Fibroblast of skin of left biceps (primary cell): Measurements from ENCODE around the gene TLR6.

ENCODE experiments used
- DNase-seq, 2 experiments: peaks; one replicate each; pipeline ENCODE4 v3.0.0-alpha.2; 2013; ENCODE audit warnings: low read depth in 2 of 2

The TLR6 gene, protein sequence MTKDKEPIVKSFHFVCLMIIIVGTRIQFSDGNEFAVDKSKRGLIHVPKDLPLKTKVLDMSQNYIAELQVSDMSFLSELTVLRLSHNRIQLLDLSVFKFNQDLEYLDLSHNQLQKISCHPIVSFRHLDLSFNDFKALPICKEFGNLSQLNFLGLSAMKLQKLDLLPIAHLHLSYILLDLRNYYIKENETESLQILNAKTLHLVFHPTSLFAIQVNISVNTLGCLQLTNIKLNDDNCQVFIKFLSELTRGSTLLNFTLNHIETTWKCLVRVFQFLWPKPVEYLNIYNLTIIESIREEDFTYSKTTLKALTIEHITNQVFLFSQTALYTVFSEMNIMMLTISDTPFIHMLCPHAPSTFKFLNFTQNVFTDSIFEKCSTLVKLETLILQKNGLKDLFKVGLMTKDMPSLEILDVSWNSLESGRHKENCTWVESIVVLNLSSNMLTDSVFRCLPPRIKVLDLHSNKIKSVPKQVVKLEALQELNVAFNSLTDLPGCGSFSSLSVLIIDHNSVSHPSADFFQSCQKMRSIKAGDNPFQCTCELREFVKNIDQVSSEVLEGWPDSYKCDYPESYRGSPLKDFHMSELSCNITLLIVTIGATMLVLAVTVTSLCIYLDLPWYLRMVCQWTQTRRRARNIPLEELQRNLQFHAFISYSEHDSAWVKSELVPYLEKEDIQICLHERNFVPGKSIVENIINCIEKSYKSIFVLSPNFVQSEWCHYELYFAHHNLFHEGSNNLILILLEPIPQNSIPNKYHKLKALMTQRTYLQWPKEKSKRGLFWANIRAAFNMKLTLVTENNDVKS

DNA sequence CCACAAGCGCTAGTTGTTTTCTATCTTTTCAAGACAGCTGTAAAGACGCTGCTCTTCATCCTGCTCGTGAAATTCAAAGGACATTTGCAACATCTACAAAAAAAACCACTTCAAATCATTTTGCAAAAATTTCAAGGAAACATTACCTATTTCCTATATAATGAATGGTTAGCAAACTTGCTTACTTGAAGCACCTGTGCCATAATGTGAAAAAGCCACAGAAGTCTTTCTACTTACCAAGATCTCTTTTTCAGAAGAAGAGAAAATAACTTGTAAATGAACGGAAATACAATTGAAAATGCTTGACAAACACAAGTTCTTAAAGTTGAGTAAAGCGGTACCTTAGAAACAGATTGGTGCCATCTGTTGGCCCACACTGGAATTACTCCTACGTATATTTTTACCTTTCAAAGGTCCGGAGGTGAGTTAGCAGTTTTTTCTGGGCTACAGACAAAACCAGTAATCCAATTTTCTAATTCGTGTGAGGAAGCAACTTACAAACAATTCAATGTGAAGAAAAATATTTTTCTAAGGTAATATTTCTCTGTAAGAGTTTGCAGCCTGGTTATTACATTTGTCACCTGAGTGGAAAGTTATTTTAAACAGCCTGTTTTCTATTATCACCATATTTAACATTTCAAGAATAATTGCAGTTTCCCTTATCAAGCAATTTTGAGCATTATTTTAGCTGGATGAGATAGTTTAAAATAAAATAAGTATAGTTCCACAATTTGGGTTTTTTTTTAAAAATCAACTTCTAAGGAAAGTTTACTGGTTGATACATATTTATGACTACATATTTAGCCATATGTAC, at the start of gene TLR6:
Gene TLR6, minus strand, starts transcription at position 294 of the 814 bp plus-strand sequence. CDS start 27,344 bp downstream, outside the sequence.
- no peak for DNase-seq

GRCh38 chr4:38905652-38906385, 49.2 kb upstream of the TLR6 start:
- DNase-seq: no peak

- no peak for DNase-seq
Observed at GRCh38 chr4:38904682-38905081, 48.1 kb upstream of the TLR6 start.

DNA sequence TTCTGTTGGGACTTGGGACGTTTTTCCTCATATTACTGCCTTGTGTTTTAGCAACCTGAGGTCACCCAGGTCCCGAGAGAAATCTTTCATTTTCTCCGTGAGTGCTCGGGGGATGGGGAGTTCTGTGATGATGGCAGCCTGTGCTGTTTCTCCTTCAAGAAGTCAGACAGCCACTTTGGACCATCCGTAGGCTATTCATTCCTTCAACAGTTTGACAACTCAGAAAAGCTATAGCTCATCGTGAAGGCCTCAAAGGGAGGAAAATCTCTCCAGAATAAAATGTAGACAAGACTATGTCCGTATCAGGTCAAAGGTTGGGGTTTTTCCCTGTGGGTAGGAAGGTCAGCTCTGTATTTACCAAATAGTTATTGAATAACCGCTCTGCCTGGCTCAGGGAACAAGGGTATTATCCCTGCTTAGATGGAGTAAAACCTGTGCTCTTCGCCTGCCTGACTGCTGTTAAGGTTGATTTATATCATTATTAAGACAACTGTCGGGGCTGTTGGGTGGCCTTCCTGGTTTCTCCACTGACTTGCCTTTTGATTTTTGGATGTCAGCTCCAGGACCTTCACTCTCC, 47.6 kb upstream of the TLR6 start:
- no peak for DNase-seq

DNA sequence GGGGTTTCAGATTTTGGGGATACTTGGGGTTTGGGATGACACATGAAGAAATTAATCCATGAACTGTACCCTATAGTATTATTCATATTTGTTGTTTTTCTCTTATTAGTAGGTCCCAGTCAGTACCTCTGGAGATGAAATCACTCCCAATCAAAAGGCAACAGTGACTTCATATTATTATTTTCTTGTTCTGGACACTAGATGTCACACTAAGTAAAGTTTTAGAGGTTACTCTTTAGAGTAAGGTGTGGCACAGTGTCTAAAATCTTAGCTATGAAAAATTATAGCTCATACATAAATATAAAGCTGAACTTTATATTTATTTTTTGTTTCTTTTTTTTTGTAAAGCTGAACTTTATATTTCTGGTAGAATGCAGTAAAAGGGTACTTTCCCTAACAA, 46.1 kb upstream of the TLR6 start:
- DNase-seq: no peak

DNA sequence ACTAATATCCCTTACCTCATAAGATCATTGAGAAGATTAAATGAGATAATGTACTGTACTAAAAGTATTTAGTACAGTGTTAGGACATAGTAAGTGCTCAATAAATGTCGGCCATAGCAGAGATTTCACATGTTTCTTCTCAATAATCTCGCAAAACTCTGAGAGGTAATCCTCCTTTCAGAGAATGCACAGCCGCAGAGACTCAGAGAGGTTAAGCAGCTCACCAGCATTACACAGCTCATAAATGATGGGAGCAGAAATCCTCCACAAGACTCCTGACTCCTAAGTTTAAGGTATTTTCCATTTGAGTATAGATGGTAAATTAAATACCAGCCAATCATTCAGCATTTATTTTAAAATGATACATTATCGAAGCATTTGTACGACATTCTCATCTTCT, 45.6 kb upstream of the TLR6 start:
- DNase-seq: no peak

DNA sequence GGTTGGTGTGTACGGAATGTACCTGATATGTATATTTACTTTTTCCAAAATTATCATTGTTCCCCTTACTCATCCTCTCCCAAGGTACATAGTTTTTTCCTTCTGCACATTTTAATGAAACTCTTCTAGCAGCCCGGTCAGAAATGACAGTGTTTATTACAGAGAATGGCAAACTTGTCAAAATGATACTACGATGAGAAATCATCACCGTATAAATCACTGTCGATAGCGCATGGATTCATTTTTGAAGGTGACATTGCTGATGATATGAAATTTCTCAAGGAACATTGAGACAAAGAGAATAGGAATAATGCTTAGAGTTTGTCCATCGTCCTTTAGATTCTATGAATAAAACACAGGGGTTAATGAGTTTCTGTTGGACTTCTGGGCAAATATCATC, 41.6 kb upstream of the TLR6 start:
- DNase-seq: no peak

GRCh38 chr4:38896940-38897339, 40.3 kb upstream of the TLR6 start:
- no peak for DNase-seq

- DNase-seq: no peak
Observed at GRCh38 chr4:38894322-38894982, 37.8 kb upstream of the TLR6 start.

- DNase-seq: no peak
Observed at GRCh38 chr4:38891051-38891983, 34.7 kb upstream of the TLR6 start.

DNA sequence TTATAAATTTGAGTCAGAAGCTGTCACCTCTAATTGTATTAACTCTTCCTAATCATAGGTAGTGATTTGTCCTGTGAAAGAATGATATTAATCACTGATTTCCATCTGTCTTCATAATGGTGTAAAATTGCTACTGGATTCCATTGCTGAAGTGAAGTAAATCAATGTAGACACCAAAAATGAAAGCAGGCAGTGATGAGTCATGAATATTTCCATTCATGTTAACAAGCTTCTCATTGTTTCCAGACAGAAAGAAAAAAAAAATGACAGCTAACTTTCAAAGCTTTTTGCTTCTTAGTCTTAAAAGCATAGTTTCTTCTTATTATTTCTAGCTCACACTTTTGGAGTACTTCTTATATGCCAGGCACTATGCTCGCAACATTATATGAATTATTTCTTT, 32.5 kb upstream of the TLR6 start:
- DNase-seq: peak; percentile 74 to 78

DNA sequence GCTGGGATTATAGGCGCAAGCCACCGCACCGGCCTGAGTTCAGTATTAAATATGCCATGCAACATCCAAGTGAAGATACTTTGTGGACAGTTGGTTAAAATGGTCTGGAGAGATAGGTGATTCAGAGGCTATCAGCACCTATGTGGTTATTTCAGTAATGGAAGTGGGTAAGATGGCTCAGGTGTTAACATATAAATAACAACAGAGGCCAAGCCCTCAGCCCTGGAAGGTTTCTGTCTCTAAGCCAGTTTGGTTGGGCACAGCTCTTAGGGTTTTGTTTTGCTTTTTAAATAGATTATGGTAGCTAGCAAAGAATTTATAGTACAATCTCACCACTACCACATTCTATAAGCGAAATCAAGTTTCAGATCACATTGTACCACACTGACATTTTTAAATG, 27.6 kb upstream of the TLR6 start:
- no peak for DNase-seq

DNA sequence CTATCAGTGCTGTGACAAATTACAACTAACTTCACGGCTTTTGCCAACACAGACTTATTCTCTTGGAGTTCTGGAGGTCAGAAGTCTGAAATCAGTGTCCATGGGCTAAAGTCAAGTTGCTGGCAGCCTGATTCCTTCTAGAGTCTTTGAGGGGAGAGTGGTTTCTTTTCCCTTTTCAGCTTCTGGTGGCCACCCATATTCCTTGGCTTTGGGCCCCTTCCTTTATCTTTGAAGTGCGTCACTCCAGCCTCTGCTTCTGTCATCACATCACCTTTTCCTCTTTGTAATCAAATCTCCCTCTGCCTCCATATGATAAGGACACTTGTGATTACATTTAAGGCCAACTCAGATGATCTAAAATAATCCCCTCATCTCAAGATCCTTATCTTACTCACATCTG, 20.0 kb upstream of the TLR6 start:
- DNase-seq: no peak

DNA sequence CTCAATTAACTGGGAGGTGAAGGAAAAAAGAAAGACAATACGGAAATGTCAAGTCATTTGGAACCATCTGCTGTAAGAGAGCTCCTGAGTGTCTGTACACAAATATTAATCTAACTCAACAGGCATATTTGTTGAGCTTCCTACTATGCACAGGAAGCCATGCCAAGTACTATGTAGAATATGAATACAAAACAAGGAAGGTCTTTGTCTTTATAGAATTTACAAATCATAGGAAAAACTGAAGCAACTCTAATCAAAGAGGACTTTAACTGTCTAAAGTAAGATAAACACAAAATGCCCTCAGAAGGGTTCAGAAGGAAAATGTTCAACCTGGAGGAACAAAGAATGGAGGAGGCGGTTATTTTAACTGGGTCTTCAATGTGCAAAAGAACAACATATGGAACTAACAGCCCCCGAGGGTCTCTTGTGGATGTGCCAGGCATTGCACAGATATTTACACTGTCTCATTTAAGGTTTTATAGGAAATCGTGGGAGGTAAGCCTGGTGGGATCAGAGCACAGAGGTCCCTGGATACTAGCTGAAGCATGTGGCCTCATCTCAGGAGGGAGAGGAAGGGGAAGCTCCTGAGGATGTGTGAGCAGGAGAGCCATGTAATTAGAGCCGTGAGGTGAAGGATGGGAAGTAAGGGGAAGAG, 16.8 kb upstream of the TLR6 start:
- no peak for DNase-seq

DNA sequence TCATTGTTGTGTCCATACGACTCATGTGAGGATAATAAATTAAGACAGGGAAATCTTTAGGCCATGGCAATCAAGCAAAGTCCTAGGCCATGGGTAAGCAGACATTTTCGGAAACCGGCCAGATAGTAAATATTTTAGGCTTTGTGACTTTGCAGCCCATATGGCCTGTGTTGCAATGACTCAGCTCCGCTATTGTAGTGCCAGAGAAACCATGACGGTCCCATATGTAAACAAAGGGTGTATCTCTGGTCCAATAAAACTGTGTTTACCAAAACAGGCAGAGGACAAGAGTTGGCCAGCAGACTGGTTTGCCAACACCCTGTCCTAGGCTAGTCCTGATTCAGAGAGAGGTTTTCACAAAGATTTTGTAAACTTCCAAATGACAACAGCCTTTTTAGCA, 16.0 kb upstream of the TLR6 start:
- DNase-seq: no peak

DNA sequence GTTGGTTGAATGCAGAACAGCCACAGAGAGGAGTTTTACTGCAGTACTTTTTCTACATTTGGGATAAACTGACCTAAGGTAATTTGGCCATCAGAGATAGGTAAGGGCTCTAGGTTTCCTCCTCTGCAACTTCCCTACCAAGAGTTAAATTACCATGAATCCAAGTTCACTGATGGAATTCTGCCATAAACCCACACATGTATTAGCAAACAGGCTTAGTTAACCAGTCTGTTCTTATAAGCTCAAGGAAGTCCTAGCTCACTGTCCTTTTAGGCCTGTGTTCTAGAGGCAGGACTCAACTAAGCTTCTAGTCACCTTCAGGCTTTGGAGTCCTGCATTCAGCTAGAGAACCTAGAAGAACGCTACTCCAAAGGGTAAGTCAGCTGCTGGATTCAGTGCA, 15.0 kb upstream of the TLR6 start:
- DNase-seq: no peak

DNA sequence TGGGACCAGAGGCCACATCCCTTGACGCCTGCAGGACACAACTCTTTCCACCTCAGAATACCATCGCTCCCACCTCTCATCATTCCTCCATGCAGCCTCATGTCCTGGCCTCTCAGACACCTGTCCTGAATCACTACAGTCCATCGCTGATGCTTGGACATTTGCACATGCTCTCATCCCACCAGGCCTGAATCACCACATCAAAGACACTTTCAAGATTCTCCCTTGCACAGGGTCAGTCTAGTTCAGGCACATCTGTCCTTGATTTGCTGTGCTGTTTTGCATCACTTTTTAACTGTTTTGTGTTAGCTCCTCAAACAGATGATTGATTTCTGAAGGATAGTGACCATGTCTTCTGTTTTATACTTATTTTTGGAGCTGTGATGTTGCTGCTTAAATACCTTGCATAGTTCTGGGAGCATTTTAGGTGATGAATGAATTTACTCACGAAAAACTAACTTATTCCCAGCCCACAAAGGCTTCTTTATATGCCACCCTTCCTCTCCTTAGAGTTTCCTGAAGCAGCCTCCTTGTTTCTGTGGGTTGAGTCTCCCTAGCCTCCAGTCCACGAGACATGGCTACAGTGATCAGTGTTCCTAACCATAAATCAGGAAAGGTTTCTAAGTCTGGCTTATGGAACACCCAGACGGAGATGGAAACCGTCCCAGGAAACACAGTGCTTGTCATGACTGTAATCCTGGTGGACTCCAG, 13.6 kb upstream of the TLR6 start:
- DNase-seq: no peak

GRCh38 chr4:38869511-38869910, 12.9 kb upstream of the TLR6 start:
- DNase-seq: no peak
